ENCODE measurements around the gene FLVCR2. TPM values are rescaled to one million over a fixed set of nuclear protein-coding genes. Genes with fewer than 3 reads are reported as not detected.
A peak's percentile ranks its signal among the peaks of the same experiment; 100 is the strongest.

Gene FLVCR2
- 28.6 TPM for total RNA-seq
- long read RNA-seq, transcript FLVCR2-201 (10 exons, 3,632 nt): major isoform, 26 of 51 reads
- long read RNA-seq, partial matches to known transcripts: 7 of 51 reads
- long read RNA-seq, other reads (novel, unspliced or antisense): 17 of 51 reads

GRCh38 chr14:75578102-75578785 is at the start of gene FLVCR2:
TSS of gene FLVCR2 (plus strand) at chr14:75578620. CDS start at chr14:75578973, 353 bp downstream.
- H3K4me3 ChIP-seq: peak within 1 kb of the TSS; percentile 70
- H3K9me3 ChIP-seq: no peaks in the 10 kb centered on the region
- peaks cover 6% of the 10 kb centered on the region for H3K4me1 ChIP-seq
- peak; percentile 91 for ATAC-seq
- H3K27me3 ChIP-seq: no peaks in the 10 kb centered on the region
- peak within 1 kb of the TSS; percentile 83 for H3K27ac ChIP-seq
- intact Hi-C loops (cut with DNase I): loop anchor here (5.0 kb wide), 1 partner anchor 74 kb away; no protein-coding TSS in a partner anchor
- no peaks in the 10 kb centered on the region for H3K36me3 ChIP-seq
- TF ChIP-seq CTCF (IDR thresholded peaks at IDR 0.05): no peak
- DNase-seq: peak; percentile 94

- no peak for TF ChIP-seq CTCF (IDR thresholded peaks at IDR 0.05)
- Histone ChIP-seq H3K27ac (no peak overlapping the region), H3K9me3 (no peaks in the 10 kb centered on the region), H3K4me1 (peaks cover 7% of the 10 kb centered on the region), H3K27me3 (no peaks in the 10 kb centered on the region), H3K4me3 (no peak overlapping the region), H3K36me3 (no peaks in the 10 kb centered on the region)
- intact Hi-C loops (cut with DNase I): no loop called here
- ATAC-seq (no peak), DNase-seq (no peak)
Observed at GRCh38 chr14:75531256-75531655, 47.2 kb upstream of the FLVCR2 start.

DNA sequence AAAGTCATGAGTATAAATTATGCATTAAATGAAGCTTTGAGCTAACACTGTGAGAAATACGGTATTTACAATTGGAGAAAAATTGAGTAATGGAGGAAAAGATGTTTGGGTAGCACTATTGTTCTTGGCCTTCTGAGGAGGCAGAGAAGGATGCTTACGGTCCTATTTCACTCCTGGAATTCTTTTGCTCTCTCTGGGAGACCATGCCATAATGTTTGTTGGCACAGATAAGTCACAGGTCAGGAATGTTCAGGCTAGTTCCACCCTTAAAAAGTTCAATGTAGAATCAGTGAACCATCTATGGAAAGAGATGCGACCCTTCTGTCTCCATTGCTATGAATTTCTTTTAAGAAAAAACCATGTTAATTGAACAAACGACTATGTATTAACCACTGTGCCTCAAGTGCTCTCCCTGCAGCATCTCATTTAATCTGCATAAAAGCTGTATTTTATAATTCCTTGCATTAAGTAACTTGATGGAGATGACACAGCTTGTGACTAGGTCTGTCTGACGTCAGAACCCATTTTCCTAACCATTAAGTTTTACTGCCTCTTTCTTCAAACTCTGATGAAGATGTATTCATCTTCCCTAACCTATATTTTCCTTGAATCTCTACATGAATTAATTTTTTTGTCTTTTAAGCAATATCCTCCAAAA is 46.6 kb upstream of the FLVCR2 start:
- ATAC-seq (no peak), DNase-seq (no peak)
- no peak for TF ChIP-seq CTCF (IDR thresholded peaks at IDR 0.05)
- intact Hi-C loops (cut with DNase I): no loop called here
- Histone ChIP-seq H3K27ac (no peak overlapping the region), H3K4me1 (peaks cover 12% of the 10 kb centered on the region), H3K27me3 (no peaks in the 10 kb centered on the region), H3K9me3 (no peaks in the 10 kb centered on the region), H3K4me3 (no peak overlapping the region), H3K36me3 (no peaks in the 10 kb centered on the region)

GRCh38 chr14:75533791-75534555 is 44.4 kb upstream of the FLVCR2 start:
- H3K4me3 ChIP-seq: no peak overlapping the region
- H3K36me3 ChIP-seq: no peaks in the 10 kb centered on the region
- no peak for ATAC-seq
- H3K27ac ChIP-seq: no peak overlapping the region
- no peak for DNase-seq
- peaks cover 14% of the 10 kb centered on the region for H3K4me1 ChIP-seq
- TF ChIP-seq CTCF (IDR thresholded peaks at IDR 0.05): no peak
- no peaks in the 10 kb centered on the region for H3K9me3 ChIP-seq
- H3K27me3 ChIP-seq: no peaks in the 10 kb centered on the region
- intact Hi-C loops (cut with DNase I): no loop called here

DNA sequence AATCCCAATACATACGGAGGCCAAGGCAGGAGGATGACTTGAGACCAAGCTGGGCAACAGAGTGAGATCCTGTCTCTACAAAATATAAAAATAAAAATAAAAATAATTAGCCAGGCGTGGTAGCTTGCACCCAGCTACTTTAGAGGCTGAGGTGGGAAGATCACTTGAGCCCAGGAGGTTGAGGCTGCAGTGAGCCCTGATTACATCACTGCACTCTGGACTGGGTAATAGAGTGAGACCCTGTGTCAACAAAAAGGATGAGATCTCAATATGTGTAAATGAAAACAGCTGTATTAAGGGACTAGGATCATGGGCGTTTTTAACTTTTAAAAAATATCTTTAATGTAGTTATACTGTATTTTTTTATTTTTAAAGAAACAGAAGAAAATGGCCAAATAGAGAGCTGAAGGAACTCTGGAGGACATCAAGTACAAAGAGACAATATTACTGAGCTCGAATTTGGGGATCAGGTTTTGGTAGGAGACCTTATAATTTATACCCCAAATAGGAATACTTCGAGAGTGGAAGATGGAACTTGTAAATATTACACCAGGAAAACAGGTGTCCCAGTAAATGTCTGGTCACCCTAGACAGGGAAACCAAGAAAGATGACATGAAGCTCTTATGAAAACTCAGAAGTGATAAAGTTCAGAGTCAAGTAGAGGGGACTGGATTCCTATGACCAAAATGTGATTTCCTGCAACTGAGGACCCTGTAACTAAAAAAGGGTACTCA is 43.1 kb upstream of the FLVCR2 start:
- no peak for ATAC-seq
- H3K36me3 ChIP-seq: no peaks in the 10 kb centered on the region
- no peaks in the 10 kb centered on the region for H3K27me3 ChIP-seq
- peak overlapping the region; percentile 63 for H3K27ac ChIP-seq
- H3K4me1 ChIP-seq: peaks cover 14% of the 10 kb centered on the region
- TF ChIP-seq CTCF (IDR thresholded peaks at IDR 0.05): no peak
- H3K4me3 ChIP-seq: no peak overlapping the region
- DNase-seq: no peak
- no peaks in the 10 kb centered on the region for H3K9me3 ChIP-seq
- intact Hi-C loops (cut with DNase I): no loop called here

Measured in upper lobe of right lung (tissue), 1 donor.